ENCODE results near the gene ST8SIA2.

DNA sequence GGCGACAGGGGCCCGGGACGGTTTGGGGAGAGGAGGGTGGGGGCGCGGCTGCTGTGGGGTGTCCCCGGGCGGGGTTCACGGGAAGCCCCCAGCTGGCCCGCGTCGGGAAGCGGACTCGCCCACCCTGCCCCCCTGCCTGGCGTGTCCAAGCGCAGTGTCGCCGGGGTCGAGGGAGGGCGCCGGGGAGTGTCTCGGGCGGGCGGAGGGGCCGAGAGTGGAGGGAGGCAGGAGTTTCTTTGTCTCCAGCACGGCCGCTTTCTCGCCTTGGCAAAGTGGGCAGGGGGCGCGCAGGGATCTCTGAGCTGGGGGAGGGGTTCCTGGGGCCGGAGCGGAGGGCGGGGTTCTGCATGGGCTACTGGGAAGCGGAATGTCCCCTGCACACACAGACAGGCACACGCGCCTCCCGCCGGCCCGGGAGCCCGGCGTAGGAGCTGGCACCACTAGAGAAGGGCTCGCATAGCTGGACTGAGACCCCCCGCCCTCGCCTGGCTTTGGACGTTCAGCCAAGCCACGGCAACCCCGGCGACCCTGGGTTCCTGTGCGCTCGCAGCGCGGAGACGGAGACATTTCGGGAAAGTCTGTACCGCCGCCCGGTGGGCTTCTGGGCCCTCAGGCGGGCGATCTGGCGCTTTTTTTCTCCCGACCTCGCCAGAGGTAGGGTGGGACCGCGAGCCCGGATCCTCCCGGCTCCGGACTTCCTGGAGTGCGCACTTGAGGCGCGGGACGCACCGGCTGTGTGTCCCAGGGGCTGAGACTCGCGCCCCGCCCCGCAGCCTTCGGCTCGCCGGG lies 822 bp downstream of the ST8SIA2 start:
- TF ChIP-seq, protein P1, sequence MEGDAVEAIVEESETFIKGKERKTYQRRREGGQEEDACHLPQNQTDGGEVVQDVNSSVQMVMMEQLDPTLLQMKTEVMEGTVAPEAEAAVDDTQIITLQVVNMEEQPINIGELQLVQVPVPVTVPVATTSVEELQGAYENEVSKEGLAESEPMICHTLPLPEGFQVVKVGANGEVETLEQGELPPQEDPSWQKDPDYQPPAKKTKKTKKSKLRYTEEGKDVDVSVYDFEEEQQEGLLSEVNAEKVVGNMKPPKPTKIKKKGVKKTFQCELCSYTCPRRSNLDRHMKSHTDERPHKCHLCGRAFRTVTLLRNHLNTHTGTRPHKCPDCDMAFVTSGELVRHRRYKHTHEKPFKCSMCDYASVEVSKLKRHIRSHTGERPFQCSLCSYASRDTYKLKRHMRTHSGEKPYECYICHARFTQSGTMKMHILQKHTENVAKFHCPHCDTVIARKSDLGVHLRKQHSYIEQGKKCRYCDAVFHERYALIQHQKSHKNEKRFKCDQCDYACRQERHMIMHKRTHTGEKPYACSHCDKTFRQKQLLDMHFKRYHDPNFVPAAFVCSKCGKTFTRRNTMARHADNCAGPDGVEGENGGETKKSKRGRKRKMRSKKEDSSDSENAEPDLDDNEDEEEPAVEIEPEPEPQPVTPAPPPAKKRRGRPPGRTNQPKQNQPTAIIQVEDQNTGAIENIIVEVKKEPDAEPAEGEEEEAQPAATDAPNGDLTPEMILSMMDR (IDR thresholded peaks at IDR 0.05): no peak
- no peak for TF ChIP-seq EP300 (IDR thresholded peaks at IDR 0.05)
